Stimulated activated CD8-positive, alpha-beta memory T cell treated with anti-CD3 and anti-CD28 coated beads, Interleukin-2, amount 100 ng/mL, for 48 hours (primary cell): ENCODE measurements around the gene C19orf25.

Experiments
- DNase-seq, 2 donors: peaks; one replicate each; pipeline ENCODE4 v3.0.0-alpha.2; 2020; ENCODE audit warnings: low read depth in 2 of 2

The C19orf25 gene

GRCh38 chr19:1496714-1497577 is 17.9 kb upstream of the C19orf25 start:
- DNase-seq, result no peak

GRCh38 chr19:1495799-1496713 is 17.0 kb upstream of the C19orf25 start:
- DNase-seq, result no peak

- DNase-seq, result no peak
These were observed 16.2 kb upstream of the C19orf25 start for GRCh38 chr19:1495051-1495798.

- DNase-seq, result no peak
These were observed 15.2 kb upstream of the C19orf25 start for GRCh38 chr19:1494115-1494815.

GRCh38 chr19:1492474-1493006 is 13.5 kb upstream of the C19orf25 start:
- DNase-seq, result no peak

GRCh38 chr19:1491849-1492170 is 12.8 kb upstream of the C19orf25 start:
- no peak for DNase-seq

GRCh38 chr19:1491114-1491848 is 12.3 kb upstream of the C19orf25 start, which contains the start of gene REEP6:
Gene REEP6, plus strand, starts transcription at chr19:1491181. Its CDS starts 89 bp downstream, at chr19:1491270.
- no peak for DNase-seq

GRCh38 chr19:1490311-1491113 is 11.5 kb upstream of the C19orf25 start, which contains the start of gene PCSK4:
Gene PCSK4, minus strand, starts transcription at chr19:1490350. Its CDS starts 4 bp downstream, at chr19:1490346.
- DNase-seq, result peak; percentile 94 to 98

- no peak for DNase-seq
These were observed 10.7 kb upstream of the C19orf25 start for GRCh38 chr19:1489463-1490310.

GRCh38 chr19:1488282-1488601 is 9.2 kb upstream of the C19orf25 start:
- no peak for DNase-seq

- DNase-seq, result no peak
These were observed 8.7 kb upstream of the C19orf25 start for GRCh38 chr19:1487576-1488281.

- no peak for DNase-seq
These were observed 7.9 kb upstream of the C19orf25 start for GRCh38 chr19:1486720-1487575.

- no peak for DNase-seq
These were observed 5.0 kb upstream of the C19orf25 start for GRCh38 chr19:1483979-1484428.

- DNase-seq, result no peak
These were observed 4.3 kb upstream of the C19orf25 start for GRCh38 chr19:1483131-1483978.

- no peak for DNase-seq
These were observed 3.5 kb upstream of the C19orf25 start for GRCh38 chr19:1482361-1483130.
